NOMO-1 (cell line): ENCODE results near the gene ABCA4.
A peak's percentile ranks its signal among the peaks of the same experiment; 100 is the strongest.

ENCODE experiments used
- DNase-seq, 2 experiments: peaks; one replicate each; lab custom pipeline; 2025; ENCODE audit not compliant: unreplicated experiment in 2 of 2; lab: John Stamatoyannopoulos, UW

ABCA4 gene

DNA sequence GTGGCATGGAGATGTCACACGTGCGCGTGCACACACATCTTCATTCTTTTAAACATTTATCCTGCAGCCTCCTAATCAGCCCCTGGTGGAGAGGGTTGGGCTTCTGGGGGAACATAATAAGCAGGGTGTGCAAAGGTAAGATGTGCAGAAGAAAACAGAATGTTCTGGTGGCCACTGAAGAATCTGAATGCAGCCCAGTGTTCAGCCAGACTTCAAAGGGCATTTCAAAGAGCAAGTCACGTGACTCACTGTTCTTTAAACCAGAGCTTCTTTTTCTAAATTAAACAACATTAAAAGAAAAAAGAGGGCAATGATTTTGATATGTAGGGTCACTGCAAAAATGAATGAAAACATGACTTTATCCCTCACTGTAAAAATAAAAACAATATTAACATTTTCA lies 89.8 kb downstream of the ABCA4 start:
- no peak for DNase-seq

DNA sequence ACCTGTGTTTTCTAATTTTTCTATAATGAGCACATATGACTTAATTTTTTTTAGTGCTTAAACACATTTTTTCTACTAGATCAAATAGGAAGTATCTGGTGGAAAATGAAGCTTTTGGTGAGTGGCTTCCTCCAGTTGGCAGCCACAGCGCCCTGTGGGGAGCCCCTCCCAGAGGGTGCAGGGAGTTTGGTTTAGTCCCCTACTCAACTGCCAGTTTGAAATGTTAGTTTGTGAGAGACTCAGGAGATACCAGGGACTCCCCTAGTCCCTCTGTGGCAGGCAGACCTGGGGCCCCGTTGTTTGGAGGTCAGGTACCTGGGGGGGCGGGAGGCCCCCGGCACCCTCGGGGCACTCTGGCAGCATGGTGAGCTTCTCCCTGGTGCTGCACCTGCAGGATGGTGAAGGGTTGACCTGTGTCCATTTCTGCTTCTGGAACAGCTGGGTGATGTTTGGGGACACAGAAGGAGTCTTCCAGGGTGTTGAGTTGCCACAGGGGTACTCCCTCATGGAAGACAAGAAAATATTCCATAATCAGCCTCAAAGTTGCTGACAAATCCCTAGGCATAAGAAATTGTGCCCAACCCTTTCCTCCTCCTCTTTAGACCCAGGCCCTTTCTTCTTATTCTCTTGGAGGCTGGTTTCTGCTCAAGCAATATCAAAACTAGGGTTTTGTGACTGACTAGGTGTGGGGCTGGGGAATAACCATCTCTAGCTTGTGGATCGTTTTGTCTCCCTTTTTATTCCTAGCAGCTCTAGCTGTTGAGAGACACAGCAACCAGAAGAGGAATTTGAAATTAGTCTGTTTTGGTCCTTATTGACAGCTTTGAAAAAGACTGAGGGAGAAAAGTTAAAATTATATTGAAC lies 91.6 kb downstream of the ABCA4 start:
- no peak for DNase-seq

DNA sequence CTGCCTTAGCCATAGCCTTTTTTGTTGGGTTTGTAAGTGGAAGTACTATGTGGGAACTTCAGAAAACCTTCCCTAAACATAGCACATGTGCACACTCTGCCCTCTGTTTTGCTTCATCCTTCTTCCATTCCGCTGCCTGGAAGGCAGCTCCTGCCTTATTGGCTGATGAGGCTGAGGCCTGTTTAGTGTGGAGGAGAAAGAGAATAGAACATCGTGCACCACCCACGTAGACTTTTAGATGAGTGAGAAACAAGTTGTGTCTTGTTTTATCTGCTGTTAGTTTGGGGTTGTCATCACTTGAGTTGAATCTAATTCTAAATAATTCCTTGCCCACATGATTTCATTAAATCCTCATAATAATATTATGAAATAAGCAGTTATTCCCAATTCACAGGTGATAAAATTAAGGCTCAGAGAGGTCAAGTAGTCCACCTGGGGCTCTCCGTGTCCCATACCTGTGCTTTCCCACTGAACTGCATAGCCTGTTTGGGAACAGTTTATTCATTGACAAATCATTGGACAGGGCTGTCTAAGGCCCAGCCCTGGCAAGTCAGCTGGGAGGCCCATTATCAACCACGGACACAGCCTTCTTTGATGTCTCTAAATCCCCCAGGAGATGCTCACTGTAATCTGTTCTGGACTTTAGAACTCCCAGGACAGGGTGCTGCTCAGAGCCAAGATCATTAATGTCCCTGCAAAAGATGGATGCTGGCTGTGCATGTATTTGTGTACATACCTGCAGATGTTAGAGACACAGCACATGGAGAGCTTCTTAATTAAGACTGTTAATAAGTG lies 93.0 kb downstream of the ABCA4 start:
- no peak for DNase-seq

DNA sequence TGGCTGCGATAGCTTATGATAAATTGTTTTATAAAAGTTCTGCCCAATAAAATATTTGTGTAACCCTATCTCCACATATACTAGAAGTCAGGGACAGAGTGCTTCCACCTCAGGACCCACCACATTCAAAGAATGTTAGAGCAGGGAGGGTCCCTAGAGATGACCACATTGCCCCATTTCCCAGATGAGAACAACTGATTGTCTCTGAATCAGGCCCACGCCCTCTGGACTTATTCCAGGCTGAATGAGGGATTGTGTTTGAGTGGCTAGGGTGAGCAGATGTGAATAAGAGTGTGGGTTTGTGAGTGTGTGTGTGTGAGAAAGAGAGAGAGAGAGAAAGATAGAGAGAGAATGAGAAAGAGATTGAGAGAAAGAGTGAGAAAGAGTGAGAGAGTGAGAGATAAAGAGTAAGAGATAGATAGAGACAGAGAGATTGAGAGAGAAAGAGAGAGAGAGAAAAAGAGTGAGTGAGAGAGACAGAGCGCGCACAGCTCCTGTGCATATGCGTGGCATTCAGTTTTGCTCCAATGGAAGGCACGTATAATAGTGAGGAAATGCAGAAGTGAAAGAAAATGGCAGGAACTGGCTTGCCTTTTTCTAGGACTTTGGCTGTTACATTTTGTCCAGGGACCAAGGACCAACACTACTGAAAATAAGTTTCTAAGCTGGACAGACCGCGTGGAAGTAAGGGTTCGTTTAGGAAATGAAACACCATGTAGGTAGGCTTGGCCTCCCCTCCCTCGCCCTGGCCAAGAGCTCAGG lies 94.1 kb downstream of the ABCA4 start:
- peak; percentile 54 to 70 for DNase-seq

DNA sequence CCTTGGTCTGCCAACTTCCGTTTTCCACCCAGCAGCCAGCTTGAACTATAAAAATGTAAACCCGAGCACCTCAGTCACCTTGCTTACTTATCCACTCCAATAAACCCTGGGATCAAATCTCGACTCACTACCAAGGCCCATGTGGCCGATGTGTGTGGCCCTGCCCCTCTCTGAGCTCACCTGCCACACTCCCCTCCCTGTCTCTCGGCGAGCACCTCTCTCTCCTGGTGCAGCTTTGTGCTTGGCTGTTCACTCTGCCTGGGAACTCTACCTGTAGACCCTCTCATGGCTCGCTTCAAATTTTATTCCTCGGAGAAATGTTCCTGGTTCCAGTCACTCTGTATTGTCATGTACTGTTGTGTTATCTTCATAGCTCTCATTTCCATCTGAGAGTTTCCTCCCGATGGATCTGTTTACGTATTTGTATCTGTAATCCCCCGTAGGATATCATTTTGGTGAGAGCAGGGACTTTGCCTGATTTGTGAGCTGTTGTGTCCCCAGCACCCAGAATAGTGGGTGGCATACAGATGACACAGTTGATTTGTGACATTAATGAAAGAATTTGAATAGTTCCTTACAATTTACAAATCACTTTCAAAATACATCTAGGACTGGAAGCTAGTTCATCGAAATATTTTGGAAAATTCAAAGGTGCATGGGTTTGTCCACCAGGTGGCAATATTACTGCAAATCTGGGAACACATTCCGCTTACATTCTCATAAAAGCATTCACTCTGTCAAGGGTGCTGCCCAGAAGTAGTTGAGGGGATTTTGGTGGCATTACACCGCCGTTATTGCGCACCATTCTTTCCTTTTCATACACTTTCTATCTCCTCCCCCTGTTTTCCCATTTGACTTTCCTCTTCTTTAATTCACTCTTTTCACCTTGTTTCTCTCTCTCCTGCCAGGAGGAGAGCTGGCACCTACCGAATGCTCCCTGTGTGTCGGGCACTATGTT lies 95.3 kb downstream of the ABCA4 start:
- peak in 1 of 2 experiments; percentile 29 for DNase-seq

DNA sequence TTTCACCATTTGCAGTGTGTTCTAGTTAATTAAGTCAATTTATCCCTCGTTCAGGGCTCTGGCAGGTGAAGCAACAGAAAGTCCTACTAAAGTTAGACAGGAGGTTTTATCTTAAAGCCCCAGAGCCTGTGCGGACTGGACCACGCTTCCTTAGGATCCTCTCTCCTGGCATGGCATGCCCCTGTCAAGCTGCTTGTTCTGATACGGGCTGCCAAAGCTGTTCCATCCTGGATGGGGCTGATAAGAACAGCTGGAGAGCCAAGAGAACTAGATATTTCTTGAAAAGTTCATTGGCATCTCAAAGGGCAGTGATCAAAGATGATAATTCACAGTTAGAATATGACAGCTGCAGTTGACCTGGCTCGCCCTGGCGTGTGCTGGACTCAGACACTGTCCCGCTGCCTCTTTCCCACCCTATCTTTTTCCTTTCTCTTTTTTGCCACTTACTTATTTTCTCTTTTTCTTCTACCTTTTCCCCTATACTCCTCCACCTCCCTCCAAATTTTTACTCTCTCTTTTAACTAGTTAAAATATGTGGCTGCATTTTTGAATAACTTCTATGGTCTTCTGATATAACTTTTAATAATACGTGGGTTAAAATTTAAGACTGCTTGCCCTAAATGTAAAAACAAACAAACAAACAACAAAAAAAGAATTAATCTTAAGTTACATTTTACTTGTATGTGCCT lies 96.7 kb downstream of the ABCA4 start:
- no peak for DNase-seq

DNA sequence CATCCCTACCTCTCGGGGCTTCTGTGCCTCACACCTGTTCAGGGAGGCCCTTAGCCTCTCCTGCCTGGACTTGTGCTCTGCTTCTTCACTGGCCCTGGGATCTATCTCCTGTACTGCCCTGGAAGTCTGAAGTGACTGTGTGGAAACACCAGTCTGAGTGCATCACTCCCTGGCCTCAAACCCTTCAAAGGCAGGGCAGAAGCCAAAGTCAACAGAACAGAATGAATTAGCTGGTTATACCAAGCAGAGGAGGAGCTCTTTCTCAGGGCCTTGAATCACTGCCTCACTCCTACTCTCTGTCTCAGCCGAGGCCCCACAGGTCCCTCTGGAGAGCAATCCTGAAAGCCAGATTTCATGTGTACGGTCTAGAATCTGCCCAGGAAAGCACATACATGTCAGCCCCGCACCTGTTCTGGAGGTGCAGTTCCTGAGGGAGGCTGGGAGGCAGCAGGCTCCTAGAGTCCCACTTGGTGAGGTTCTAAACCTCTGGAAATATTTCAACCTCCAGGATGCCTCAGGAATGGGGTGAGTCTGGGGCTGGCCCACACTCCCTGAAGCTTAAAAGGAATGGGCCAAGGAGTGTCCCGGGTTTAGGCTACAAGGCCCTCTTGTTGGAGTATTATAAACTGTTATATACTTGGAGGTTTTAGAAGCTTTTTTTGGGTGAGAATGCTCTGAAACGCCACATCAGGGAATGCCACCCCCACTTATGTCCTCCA lies 98.3 kb downstream of the ABCA4 start:
- no peak for DNase-seq

DNA sequence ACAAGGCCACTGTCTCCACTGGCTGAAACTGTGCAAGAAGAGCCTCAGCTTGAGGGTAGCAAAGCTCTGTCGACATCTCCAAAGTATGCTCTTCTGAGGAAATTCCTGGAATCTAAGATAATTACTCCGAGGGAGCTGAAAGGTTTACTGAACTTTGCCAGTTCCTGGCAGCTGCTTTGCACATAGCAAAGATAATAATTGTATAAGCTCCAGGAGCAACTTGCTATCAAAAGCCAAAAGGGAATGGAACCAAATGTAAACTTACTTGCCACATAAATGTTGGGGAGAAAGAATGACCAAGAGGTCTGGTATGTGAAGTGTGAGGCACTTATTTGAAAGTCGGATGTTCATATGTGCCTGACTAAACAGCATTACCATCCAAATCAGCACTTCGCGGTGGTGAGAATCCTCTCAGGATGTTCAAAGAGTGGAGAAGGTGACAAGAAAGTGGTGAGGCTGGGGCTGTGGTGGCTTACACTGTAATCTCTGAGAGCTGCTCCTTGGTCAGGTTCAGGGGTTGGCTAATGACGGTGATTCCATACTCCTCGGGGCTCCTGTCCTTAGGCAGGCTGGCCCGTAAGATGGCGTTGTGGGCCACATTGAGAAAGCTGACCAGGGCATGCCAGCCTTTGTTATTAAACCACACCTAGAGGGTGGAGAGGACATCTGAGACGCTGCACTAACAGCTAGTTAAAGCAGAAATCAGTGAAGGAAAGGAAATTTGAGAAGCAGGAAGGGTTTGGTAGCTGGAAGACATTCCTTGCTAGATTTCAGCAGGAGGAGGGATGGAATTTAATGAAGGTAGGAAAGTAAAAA lies 100.0 kb downstream of the ABCA4 start:
- DNase-seq = no peak

DNA sequence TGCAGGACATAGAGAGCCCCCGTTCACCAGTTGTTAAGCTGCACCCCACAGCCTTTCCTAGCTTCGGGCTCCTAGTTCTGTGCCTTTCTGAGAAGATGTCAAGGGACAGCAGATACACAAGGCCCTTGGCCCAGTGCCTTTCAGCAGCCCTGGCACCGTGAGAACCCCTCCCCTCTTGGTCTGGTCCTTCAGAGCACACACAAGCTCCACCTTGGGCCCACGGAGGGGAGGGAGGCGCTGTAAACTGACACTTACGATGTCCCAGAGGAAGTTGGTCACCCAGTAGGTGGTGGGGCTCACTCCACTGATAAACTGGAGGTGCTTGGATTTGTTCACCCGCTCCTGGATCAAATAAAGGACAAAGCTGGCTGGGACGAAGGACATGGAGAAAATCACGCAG lies 101.6 kb downstream of the ABCA4 start:
- no peak for DNase-seq

DNA sequence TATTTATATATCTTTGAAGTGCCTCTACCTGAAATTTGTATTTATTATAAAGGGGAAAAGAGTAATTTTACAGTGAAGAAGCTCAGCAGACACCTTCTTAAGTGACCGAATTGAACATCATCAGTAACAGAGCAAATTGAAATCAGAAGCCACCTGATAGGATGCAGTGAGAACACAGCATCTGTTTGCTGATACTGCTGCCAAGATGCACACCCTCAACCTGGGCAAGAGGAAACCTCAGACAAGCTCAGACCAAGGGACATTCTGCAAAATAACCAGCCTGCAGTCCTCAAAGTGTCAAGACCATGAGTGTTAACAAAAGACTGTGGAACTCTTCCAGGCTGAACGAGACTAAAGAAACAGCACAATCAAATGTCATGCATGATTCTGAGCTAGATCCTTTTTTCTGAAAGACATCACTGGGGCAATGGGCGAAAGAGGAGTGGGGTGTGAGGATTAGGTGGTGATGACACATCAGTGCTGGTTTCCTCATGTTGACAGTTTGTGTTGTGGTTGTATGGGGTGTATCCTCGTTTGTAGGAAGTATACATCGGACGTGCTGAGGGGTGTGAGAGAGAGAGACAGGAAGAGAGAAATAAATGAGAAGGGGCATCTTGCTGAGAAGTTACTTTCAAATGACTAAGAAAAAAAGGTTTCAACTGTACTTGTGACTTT lies 103.7 kb downstream of the ABCA4 start:
- peak; percentile 79 for DNase-seq

DNA sequence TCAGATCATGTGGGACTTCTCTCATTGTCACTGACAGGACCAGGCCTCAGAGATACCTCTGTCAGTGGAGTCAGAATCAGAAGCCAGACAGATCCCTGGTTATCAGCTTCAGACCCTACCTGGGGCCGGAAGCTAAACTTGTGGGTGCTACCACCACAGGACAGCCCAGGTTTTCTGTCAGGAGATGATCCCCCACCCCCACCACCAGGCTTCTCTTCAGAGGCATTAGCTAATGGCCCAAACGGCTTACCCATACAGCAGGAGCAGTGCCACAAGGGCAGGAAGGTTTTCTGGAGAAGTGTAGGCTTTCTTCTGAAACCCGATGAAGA lies 105.5 kb downstream of the ABCA4 start:
- DNase-seq = no peak

DNA sequence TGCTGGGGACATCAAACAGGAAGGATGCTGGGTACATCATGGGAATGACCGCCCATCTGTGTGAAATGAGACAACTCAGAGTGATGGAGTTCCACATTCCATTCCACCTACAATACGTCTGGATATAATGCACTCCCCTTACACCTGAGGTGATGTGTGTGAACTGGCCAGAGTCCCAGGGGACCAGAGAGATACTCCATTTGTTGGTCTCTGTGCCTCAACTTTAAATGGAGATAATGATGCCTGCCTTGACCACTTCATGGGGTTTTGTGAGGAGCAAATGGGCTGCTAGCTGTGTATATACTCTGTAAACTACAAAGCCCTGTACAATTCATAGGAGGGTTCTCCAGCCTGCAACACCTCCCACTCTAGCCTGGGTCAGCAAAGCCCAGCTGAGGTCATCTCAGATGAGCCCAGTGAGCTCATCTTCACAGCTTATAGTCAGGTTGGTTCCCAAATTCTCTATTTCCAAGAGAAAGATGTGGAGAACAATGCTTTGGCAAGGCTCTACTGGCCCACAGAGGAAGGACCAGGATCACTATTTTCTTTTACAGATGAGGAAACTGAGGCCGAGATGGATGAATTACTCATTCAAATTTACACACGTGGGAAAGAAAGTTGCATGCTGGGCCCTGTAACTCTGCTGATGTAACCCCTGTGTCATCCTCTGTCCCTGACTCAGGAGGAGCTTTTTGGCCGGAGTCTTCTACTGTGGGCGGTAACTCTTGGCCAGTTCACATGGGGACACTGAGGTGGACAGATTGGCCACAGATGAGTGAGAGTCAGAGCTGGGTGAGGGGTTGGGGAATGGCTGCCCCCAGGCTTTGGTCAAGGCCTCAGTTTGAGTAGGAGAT lies 106.1 kb downstream of the ABCA4 start:
- no peak for DNase-seq

DNA sequence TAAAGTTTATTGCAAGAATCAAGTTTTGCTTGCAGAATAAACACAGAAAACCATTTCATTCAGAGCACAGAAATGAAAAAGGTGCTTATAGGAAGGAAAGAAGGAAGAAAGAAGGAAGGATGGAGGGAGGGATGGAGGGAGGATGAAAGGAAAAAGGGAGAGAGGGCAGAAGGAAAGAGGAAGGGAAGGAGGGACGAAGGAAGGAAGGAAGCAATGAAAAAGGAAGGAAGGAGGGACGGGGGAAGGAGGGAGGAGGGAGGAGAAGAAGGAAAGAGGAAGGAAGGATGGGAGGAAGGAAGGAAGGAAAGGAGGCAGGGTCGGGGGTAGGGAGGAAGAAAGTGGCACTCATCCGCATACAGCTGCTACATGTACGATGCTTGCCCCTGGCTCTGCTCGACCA lies 106.9 kb downstream of the ABCA4 start:
- DNase-seq = no peak

DNA sequence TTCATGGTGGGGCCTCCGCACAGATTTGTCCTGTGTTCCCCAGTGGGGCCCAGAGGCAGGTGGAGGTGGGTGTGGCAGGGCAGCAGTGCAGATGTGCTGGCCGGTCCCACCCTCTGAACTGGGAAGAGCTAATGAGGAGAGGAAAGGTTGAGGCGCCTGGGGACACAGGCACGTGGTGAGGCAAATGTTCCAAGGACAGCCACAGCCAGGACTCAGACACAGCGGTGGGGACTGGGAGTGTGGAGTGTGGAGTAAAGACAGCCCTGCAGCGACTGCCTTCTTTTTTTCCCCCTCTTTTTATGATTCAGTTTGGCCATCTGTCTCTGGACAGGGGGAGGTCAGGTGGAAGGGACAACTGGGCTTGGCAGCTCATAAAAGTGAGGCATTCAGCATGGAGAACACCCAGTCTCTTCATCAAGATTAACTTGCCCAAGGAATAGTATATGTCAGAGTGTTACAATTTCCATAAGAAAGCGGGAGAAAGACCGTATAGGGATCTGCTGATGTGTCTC lies 107.5 kb downstream of the ABCA4 start:
- no peak for DNase-seq

DNA sequence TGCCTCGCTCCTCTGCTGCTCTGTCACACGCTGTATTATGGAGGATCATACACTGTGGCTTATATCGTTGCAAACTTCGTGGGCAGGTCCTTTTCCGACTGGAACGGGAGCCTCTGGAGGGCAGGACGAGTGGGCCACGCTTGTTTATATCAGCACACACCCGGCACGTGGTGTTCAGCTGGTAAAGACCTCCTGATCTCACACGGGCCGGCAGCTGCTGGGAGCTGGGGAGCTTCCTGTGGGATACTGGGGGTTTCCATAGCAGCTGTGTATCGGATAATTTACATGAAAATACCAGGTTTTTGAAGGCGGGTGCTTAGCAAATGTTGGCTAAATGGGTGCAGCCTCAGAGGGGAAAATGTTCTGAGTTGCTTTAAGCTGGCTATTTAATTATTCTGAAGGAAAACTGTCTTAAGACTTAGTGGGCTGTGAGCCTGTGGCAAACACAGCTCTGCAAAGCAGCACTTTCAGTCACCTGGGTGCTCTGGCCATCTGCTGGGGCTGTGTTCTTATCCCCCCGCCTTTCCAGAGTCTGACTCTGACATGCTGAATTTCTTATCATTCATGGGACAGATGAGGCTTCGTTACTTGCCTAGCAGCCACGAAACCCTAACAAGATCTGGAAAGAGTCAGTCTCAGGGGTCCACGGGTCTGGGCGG lies 108.1 kb downstream of the ABCA4 start:
- DNase-seq = no peak
